ENCODE results near the gene PCSK6. TPM values are rescaled to one million over a fixed set of nuclear protein-coding genes. Genes with fewer than 3 reads are reported as not detected.

Gene PCSK6
- total RNA-seq, 1 donor from 2014 or later: 3.3 TPM

- intact Hi-C loops (cut with micrococcal nuclease): no loop called here
Measured at GRCh38 chr15:101486696-101487459, 2.6 kb downstream of the PCSK6 start.

DNA sequence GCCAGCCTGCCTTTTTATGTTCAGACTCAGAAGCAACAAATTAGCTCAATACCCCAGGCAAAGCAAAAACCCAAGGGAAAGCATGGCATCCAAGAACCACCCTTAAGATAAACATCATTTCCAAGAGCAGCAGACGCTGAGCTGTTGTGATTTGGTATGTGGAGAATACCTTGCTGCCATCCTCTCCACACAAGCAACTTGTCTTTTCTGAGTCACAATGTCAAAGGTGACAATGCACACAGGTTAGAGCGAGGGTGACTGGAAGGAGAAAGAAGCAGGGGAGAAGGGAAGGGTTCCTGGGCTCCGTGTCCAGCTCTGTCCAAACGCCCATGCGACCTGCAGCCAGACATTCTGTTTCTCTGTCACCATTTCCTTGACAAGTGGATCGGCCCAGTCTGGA lies 6.0 kb downstream of the PCSK6 start:
- intact Hi-C loops (cut with micrococcal nuclease): no loop called here

- intact Hi-C loops (cut with micrococcal nuclease): no loop called here
Measured at GRCh38 chr15:101482526-101483371, 6.8 kb downstream of the PCSK6 start.

DNA sequence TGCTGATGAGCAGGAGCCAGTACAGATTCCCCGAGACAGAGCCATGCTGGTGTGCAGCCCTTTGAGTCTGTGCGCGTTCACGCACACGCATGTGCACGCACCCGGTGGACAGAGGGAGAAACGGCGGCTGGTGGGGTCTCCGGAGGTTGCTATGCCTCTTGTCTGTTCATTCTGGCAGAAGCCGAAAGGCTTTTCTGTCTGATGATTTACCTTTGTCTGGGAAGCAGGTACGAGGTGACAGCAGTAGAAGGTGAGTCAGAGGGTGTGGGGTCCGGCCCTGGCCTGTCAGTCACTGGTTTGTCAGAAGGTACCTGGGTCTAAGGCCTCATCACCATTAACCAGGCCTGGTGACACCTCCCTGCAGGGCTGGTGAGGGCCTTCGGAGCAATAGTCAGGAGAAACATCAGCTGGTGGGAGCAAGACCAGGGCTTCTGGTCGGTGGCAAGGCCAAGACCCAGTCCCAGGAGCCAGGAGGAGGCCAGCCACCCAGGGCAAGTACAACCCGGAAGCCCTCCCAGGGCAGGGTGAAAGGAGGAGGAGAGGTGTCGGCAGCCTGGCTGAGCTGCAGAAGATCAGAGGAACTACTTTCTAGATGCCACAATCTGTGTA lies 7.5 kb downstream of the PCSK6 start:
- intact Hi-C loops (cut with micrococcal nuclease): no loop called here

DNA sequence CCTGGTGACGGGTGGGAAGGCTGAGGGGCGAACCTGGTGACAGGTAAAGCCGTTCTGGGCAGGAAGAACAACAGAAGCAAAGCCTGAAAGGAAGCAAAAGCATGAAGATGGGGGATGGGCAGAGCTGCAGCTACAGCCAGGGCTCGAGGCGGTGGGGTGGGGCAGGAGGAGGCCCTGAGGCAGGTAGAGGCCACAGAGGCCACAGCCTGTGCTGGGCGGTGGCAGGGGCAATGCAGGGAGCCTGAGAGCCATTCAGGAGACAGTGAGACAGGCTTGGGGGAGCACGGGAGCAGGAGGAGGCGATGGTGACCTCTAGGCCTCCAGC lies 8.2 kb downstream of the PCSK6 start:
- intact Hi-C loops (cut with micrococcal nuclease): no loop called here

DNA sequence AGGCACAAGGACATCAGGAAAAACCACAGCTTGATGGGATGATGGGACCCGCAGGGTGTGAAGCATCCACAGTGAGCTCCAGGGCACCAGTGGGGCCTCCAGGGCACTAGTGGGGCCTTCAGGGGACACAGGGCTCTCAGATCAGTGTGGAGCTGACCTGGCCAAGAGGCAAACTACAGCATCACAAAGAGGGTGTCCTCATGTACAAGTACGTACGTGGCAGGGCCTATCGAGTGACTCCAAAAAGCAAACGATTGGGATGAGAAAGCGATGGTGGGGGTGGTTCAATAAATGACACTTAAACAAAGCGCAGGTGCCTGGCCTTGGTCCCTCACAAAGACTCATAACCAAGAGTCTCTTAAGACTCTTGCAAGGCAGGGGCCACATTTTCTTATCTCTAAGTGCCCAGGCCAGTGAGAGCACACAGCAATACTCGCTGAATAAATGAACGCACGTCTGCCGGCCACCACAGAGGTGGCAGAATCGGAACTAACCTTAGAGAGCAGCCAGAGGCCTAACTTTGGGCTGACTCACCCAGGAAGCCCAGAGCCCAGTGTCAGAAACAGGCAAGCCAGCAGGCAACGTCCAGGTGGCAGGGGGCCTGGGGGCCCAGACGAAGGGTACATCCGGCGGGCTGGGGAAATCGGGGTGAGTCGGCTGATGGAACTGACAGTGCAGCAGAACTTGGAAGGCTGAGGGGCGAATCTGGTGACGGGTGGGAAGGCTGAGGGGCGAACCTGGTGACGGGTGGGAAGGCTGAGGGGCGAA lies 8.7 kb downstream of the PCSK6 start:
- intact Hi-C loops (cut with micrococcal nuclease): no loop called here

DNA sequence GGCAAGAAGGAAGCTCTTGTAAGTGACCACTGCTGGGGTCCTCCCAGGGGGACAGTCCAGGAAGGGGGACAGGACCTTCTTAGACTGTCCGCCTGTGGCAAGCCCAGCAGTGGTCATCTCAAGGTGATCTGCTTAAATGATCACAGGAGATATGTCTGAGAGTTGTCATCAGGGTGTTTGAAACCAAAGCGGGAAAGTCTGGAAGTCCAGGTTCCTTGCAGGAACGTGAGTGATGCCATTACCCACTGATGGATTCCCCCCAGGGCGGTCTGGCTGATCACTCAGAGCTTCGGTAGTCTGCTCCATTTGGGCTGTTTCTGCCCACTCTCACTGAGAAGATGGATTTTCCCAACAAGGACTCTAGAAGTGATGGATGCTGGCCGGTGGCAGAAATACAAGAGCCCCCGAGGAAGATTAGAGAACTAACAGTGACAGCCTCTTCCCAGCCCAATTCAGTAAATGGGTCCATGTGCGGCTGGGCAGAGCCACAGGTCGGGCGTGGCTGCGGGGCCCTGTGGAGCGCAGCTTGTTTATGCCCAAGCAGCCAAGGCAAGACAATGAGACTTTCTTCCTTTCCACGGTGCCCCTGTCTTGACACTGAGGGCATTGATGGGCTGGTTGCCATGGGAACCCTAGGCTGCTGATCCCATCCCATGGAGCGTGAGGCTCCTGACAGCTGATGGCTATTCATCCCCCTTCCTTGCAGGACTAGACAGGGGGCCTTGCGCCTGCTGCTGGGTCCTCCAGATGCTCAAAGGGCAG lies 9.5 kb downstream of the PCSK6 start:
- intact Hi-C loops (cut with micrococcal nuclease): no loop called here

- intact Hi-C loops (cut with micrococcal nuclease): no loop called here
Measured at GRCh38 chr15:101479342-101479845, 10.1 kb downstream of the PCSK6 start.

- intact Hi-C loops (cut with micrococcal nuclease): no loop called here
Measured at GRCh38 chr15:101478701-101479341, 10.7 kb downstream of the PCSK6 start.

DNA sequence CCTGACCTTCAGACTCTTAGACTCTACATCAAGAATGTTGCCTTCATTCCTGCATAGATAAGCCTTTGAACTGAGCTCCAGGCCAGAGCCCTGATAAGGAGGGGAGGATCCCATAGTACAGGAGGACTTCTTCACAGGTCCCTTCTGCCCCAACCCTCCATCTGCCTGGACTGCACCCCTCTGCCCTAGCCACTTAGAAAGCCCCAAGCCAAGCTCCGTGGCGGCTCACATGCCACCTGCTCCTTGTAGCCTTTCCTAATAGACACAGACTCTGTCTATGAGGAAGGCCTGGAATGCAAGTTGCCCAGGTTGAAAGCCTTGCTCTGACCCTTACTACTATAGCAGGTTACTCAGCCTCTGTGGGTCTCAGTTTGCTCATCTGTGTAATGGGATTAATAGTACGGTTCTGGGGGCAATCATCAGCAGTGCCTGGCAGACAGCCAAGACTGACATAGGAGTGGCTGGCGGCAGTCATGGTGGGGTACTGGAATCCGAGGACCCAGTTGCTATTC lies 11.6 kb downstream of the PCSK6 start:
- intact Hi-C loops (cut with micrococcal nuclease): no loop called here

DNA sequence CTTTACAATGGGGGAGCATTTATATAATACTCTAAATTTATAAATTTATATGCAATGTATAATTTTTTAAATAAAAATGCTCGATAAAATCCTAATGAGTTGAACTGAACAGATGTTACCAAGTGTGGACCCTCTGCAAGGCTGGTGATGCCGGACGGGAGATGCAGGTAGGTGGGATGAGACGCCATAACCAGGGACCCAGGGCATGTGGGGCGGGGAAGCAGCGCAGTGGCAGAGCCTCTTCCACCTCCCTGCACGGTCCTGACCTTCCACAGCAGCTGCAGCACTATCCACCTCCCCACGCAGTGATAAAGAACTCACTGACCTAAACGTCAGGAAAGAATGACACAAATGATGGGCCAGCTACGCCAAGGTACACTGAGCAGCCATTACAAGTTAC lies 12.8 kb downstream of the PCSK6 start:
- intact Hi-C loops (cut with micrococcal nuclease): no loop called here

DNA sequence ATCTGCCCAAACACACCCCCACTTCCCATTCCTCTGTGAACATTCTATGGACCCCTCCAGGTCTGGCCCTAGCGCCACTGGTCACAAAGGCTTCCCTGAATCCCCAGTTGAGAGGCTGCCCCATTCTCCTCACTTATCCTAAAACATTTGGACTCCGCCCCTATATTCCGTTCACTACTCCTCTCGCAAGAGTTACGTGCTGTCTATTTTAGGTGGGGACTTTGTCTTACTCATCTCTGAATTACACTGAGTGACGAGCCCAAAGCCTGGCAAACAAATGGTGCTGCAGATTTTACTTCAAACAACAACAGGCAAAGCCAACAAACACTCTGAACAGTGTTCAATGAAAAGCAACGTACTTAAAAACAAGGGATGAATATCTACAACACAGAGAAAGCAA lies 14.5 kb downstream of the PCSK6 start:
- intact Hi-C loops (cut with micrococcal nuclease): no loop called here

- intact Hi-C loops (cut with micrococcal nuclease): no loop called here
Measured at GRCh38 chr15:101474233-101474632, 15.3 kb downstream of the PCSK6 start.

DNA sequence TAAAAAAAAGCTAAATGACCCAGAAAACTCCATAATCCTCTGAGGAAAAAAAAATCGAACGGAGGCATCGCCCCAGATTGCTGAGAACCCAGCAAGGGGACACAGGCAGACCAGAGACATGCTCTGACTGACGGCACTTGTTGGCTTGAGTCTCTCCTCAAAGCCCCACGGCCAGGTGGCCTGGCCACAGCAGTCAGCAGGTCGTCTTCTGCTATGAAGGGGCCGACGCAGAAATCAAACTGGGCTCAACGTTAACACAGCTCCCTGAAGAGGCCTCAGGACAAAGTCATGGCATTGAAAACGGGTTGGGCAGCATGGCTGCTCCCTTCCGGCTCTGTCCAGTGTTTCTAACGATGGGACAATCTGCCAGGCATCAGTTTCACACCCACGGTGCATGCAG lies 17.5 kb downstream of the PCSK6 start:
- intact Hi-C loops (cut with micrococcal nuclease): no loop called here

DNA sequence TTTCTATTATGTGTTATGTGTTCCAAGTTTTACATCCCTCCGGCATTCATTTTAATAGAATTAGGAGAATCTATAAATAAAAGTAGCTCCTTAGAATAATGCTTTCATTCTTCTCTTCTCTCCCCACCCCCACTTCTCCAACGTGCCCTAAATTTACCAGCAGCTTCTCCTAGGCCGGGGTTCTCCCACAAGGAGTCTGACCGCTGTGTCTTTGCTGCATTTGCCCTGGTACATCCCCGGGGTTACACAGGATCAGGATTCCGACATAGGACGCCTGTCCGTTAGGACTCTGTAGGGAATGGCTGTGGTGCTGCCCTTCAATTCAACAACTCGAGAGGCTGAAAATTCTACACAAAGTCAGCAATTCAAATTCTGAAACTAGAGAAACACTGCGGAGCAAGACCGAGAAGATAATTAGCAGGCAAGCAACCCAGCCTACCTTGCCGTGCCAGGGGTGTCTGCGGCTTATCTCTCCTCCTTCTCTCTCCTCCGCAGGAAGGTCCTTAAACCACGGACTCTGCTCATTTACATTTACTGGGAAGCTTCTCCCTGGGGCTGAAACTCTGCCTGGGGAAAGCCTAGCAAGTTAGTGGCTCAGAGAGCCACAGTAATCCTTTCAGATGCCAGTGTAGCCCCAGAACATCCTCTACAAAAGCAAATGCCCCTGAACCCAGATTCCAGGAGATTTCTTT lies 18.8 kb downstream of the PCSK6 start:
- intact Hi-C loops (cut with micrococcal nuclease): no loop called here

DNA sequence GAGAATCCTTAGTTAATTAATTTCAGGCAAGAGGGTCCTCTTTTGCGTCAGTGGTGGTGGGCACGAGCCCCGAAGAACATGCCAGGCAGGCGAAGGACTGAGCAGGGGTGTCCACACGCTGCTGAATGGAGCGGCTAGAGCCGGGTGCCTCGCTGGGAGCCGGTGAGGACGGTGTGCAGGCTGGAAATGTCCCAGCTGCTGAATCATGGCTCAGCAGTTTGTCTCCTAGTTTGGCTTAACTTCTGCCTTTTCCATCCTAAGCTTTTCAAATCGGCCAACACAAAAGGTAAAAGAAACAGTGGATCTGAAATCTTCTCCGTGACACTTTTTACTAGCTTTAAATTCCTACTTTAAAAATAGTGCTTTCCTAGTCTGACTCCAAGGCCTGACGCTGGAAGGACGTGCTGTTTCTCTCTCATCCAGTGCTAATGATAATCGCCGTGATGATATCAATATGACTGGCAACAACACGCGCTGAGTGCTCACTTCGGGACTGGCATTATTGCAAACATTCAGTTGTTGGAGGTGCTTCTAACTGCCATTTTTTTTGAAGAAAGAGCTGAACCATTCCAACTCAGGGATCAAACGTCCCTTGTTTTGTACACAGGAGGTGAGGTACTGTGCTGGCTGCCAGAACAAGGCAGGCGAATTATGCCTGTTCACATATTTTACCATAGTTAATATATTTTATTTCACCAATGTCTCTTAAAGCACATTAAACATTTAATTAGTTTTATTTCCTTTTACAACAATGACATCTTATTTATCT lies 19.8 kb downstream of the PCSK6 start:
- intact Hi-C loops (cut with micrococcal nuclease): no loop called here

GRCh38 chr15:101466188-101466587 lies 23.3 kb downstream of the PCSK6 start:
- intact Hi-C loops (cut with micrococcal nuclease): no loop called here

DNA sequence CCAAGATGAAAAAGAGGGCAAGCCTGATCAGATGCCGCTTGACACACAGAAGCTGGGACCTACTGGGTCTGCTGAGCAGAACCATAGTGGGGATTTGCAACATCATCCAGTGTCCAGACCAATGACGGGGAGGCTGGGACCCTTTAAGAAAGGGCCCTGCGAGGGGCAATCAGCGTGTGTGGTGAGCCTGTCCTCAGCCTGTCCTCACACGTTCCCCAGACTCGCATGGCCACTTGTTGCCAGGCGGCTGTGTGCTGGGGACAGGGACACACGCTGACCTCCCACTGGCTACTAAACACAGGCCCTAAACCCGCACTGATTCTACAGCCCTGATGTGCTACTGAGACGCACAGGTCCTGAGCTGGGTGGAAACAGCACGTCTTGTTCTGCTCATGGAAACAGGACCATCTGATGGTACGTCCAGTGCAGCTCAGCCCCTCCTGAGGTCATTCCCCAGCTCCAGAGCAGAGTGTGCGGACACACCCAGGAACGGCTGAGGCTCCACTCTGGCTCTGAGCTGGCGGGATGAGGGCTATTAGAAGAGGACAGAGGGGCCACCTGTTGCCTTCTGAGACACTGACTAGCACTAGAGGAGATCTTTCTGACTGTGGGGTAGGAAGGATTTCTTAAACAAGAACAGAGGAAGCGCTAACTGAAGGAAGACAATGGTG lies 24.4 kb downstream of the PCSK6 start:
- intact Hi-C loops (cut with micrococcal nuclease): no loop called here
